A549 (cell line): ENCODE measurements around the gene DNM3. TPM values are rescaled to one million over a fixed set of nuclear protein-coding genes. Genes with fewer than 3 reads are reported as not detected.

ENCODE experiments used
- ATAC-seq, 2 experiments: fragments of 200-7000 bp in 1 of 2; fragments of >200 bp in 1 of 2; cut with Nextera tagmentation in 1 of 2; cut with Tn5 transposase in 1 of 2; 3 replicates each; pipeline versions ENCODE4 v1.8.0 to v1.9.1; 2018 to 2020; ENCODE audit warnings: mild to moderate bottlenecking in 1 of 2, moderate library complexity in 1 of 2
- CTCF ChIA-PET: fragments of 300-600 bp; sonication (Branson Sonifier 250); formaldehyde crosslinking; extraction: SDS; loops from one replicate; lab custom pipeline; 2021; ENCODE audit warnings: antibody characterized with exemption, inconsistent platforms; lab: Yijun Ruan, JAX
- POLR2A ChIA-PET: fragments of 350-600 bp; formaldehyde crosslinking; extraction: SDS; loops from one replicate; lab custom pipeline; 2021; ENCODE audit warnings: antibody characterized with exemption, inconsistent platforms; lab: Yijun Ruan, JAX
- DNase-seq, 2 experiments: peaks; one replicate each; pipeline versions ENCODE4 v3.0.0 to v3.0.0-alpha.2; 2011 to 2016; ENCODE audit warnings: low read depth in 1 of 2, low spot score in 1 of 2
- FAIRE-seq: peaks from 2 replicates; lab custom pipeline; 2011; peaks lifted over from hg19 to GRCh38; lab: Jason Lieb, UNC
- H3K27ac ChIP-seq, 2 experiments: fragments of >200 bp; sonication (Bioruptor Twin); formaldehyde crosslinking; 3 replicates each; pipeline ENCODE4 v1.5.1; 2016 to 2017
- H3K4me1 ChIP-seq: fragments of >200 bp; sonication (Bioruptor Twin); formaldehyde crosslinking; 3 replicates; pipeline ENCODE4 v1.6.1; 2016
- H3K4me2 ChIP-seq: fragments of >200 bp; sonication (Bioruptor Twin); formaldehyde crosslinking; 3 replicates; pipeline ENCODE4 v1.6.1; 2016
- H3K4me3 ChIP-seq: fragments of >200 bp; sonication (Bioruptor Twin); formaldehyde crosslinking; 3 replicates; pipeline ENCODE4 v1.5.1; 2016
- H3K9me3 ChIP-seq: fragments of >200 bp; sonication (Bioruptor Twin); formaldehyde crosslinking; 3 replicates; pipeline ENCODE4 v1.6.1; 2016
- BCL3 ChIP-seq: fragments of >200 bp; sonication (Bioruptor Twin); formaldehyde crosslinking; IDR thresholded peaks from 3 replicates; pipeline ENCODE4 v1.6.1; 2016
- CHD2 ChIP-seq: fragments of 150-350 bp; IDR thresholded peaks from 2 replicates; pipeline ENCODE4 v1.6.1; 2014; ENCODE audit warnings: low read length; ENCODE audit not compliant: partially characterized antibody
- CHD4 ChIP-seq: fragments of 200-600 bp; sonication (generic); IDR thresholded peaks from 2 replicates; pipeline ENCODE4 v1.6.1; 2016; ENCODE audit warnings: antibody characterized with exemption, mild to moderate bottlenecking, borderline replicate concordance
- CTCF ChIP-seq: fragments of >200 bp; sonication (Bioruptor Twin); formaldehyde crosslinking; IDR thresholded peaks from 3 replicates; pipeline ENCODE4 v1.5.1; 2016
- EHF ChIP-seq: fragments of 250-450 bp; sonication (Bioruptor Pico); IDR thresholded peaks from 2 replicates; pipeline ENCODE4 v1.5.0; 2020; ENCODE audit warnings: mild to moderate bottlenecking
- FOSB ChIP-seq: fragments of 250-450 bp; sonication (Bioruptor Pico); IDR thresholded peaks from 2 replicates; pipeline ENCODE4 v1.5.0; 2020; ENCODE audit warnings: mild to moderate bottlenecking, moderate library complexity
- FOSL2 ChIP-seq, 2 experiments: fragments of 450-650 bp in 1 of 2; fragments of >200 bp in 1 of 2; sonication (Bioruptor Twin) in 1 of 2; formaldehyde crosslinking; IDR thresholded peaks; 2 replicates each; pipeline versions ENCODE4 v1.5.0 to v1.6.1; 2016 to 2020; ENCODE audit warnings: mild to moderate bottlenecking in 1 of 2, moderate library complexity in 1 of 2
- FOXS1 ChIP-seq: fragments of 250-450 bp; sonication (Bioruptor Pico); IDR thresholded peaks from 2 replicates; pipeline ENCODE4 v1.5.0; 2020; ENCODE audit warnings: mild to moderate bottlenecking, moderate library complexity
- GATA3 ChIP-seq: IDR thresholded peaks from 2 replicates; pipeline ENCODE4 v1.6.1; 2012; ENCODE audit warnings: borderline replicate concordance
- HDAC2 ChIP-seq: fragments of 200-600 bp; sonication (generic); IDR thresholded peaks from 2 replicates; pipeline ENCODE4 v1.6.1; 2016
- HMGXB4 ChIP-seq: fragments of 250-450 bp; sonication (Bioruptor Pico); IDR thresholded peaks from 2 replicates; pipeline ENCODE4 v1.5.0; 2021; ENCODE audit warnings: mild to moderate bottlenecking, moderate library complexity, borderline replicate concordance
- HOXA7 ChIP-seq: fragments of 250-450 bp; sonication (Bioruptor Pico); IDR thresholded peaks from 2 replicates; pipeline ENCODE4 v1.5.0; 2020; ENCODE audit warnings: mild to moderate bottlenecking, moderate library complexity
- JUN ChIP-seq, 2 experiments: fragments of >200 bp; sonication (Bioruptor Twin); formaldehyde crosslinking; IDR thresholded peaks; 2 replicates in 1 of 2; 3 replicates in 1 of 2; pipeline ENCODE4 v1.6.1; 2016 to 2017
- NPAS2 ChIP-seq: fragments of 250-450 bp; sonication (Bioruptor Pico); IDR thresholded peaks from 2 replicates; pipeline ENCODE4 v1.8.0; 2022; ENCODE audit warnings: mild to moderate bottlenecking, moderate library complexity, borderline replicate concordance
- PHF8 ChIP-seq: fragments of 200-600 bp; sonication (generic); IDR thresholded peaks from 2 replicates; pipeline ENCODE4 v1.6.1; 2016; ENCODE audit warnings: low read depth, mild to moderate bottlenecking, antibody characterized with exemption, moderate library complexity, borderline replicate concordance
- RCOR1 ChIP-seq: fragments of 150-350 bp; IDR thresholded peaks from 2 replicates; pipeline ENCODE4 v1.6.1; 2014; ENCODE audit warnings: antibody characterized with exemption, low read length, low read depth
- TFCP2L1 ChIP-seq: fragments of 250-450 bp; sonication (Bioruptor Pico); IDR thresholded peaks from 2 replicates; pipeline ENCODE4 v1.5.0; 2021; ENCODE audit warnings: mild to moderate bottlenecking
- WGBS: methylation state at CpG from one replicate; pipeline ENCODE4 v1.1.6; 2017; ENCODE audit errors: missing lambda C conversion rate; 5-methylcytosine and 5-hydroxymethylcytosine counted together
- polyA plus RNA-seq, 4 experiments: library from polyadenylated mRNA; depleted of rRNA in 3 of 4; stranded (reverse); fragments of >200 nt; fragmentation: RNase III in 1 of 4; extraction: RNeasy Plus Mini Kit Qiagen cat#74134 plus additional on column Dnase treatment in 1 of 4; gene quantifications; 2 replicates in 3 of 4; 3 replicates in 1 of 4; pipeline ENCODE4 v1.2.3, GENCODE V29; 2011 to 2017

The DNM3 gene
- polyA plus RNA-seq, 2 of the 4 experiments (the other 2 are of a cell fraction): 0.57 to 1.5 TPM

- TF ChIP-seq CHD4: no peak
- peak; percentile 83 for TF ChIP-seq GATA3
- TF ChIP-seq JUN (IDR thresholded peaks at IDR 0.05): peak; percentile 83 to 86; a peak in 4 of 5 replicates
Observed at GRCh38 chr1:172322219-172323061, 481.1 kb downstream of the DNM3 start (continued).

- FAIRE-seq (no peak), DNase-seq (no peak), ATAC-seq (no peak)
- H3K4me2 ChIP-seq: peak overlapping the region; percentile 89
- no peaks in the 10 kb centered on the region for H3K9me3 ChIP-seq
- H3K4me3 ChIP-seq: no peak overlapping the region
- peaks cover 55% of the 10 kb centered on the region for H3K4me1 ChIP-seq
- peak overlapping the region; percentile 91 to 95 for H3K27ac ChIP-seq
- WGBS: 72% methylated on average over 1 of the region's 1 CpG
- ChIA-PET CTCF (interaction anchor here (1.1 to 2.5 kb wide), 6 partner anchors 15 to 523 kb away, joined by 3 to 13 read pairs (median 8); no protein-coding TSS in a partner anchor), POLR2A (interaction anchor here (0.5 to 4.0 kb wide), 4 partner anchors 20 to 178 kb away, joined by 7 to 120 read pairs (median 10); no protein-coding TSS in a partner anchor)
- no peak for TF ChIP-seq PHF8
- no peak for TF ChIP-seq NPAS2 (CRISPR knock-in tag)
- TF ChIP-seq TFCP2L1 (CRISPR knock-in tag): no peak
- TF ChIP-seq FOSB (CRISPR knock-in tag): no peak
Observed at GRCh38 chr1:172323686-172324085, 482.4 kb downstream of the DNM3 start.

GRCh38 chr1:172324086-172324485 is 482.8 kb downstream of the DNM3 start:
- DNase-seq: no peak
- no peak for ATAC-seq
- no peak for TF ChIP-seq CTCF
- TF ChIP-seq HDAC2: no peak
- no peak for TF ChIP-seq RCOR1
- no peak for TF ChIP-seq FOXS1
- no peak for TF ChIP-seq FOSB (CRISPR knock-in tag)
- no peak for TF ChIP-seq CHD4
- no peak for TF ChIP-seq EHF (CRISPR knock-in tag)
- TF ChIP-seq BCL3: no peak
- no peak for TF ChIP-seq HOXA7
- TF ChIP-seq, all 56 proteins: peak for 0
- Histone ChIP-seq H3K4me3 (no peak overlapping the region), H3K4me1 (peaks cover 55% of the 10 kb centered on the region), H3K4me2 (no peak overlapping the region), H3K9me3 (no peaks in the 10 kb centered on the region), H3K27ac (peak overlapping the region; percentile 91 to 95)
- no peak for FAIRE-seq
- 92% methylated on average over 5 of the region's 5 CpGs for WGBS
- CTCF ChIA-PET: interaction anchor here (1.4 to 2.5 kb wide), 4 partner anchors 15 to 322 kb away, joined by 4 to 11 read pairs (median 8); no protein-coding TSS in a partner anchor
- POLR2A ChIA-PET: interaction anchor here (0.5 to 4.0 kb wide), 3 partner anchors 19 to 179 kb away, joined by 7 to 120 read pairs (median 9); no protein-coding TSS in a partner anchor

- no peak for FAIRE-seq
- H3K4me2 ChIP-seq: no peak overlapping the region; the same call in 2 of the 3 replicates
Observed at GRCh38 chr1:172324761-172325160, 483.5 kb downstream of the DNM3 start.

More at GRCh38 chr1:172324761-172325160, 483.5 kb downstream of the DNM3 start:
- no peak overlapping the region for H3K4me3 ChIP-seq
- ChIA-PET CTCF (interaction anchor here (1.1 to 1.5 kb wide), 3 partner anchors 12 to 234 kb away, joined by 3 to 4 read pairs (median 4); no protein-coding TSS in a partner anchor), POLR2A (interaction anchor here (1.8 kb wide), 1 partner anchor 34 kb away, joined by 7 read pairs; no protein-coding TSS in a partner anchor)
- ATAC-seq: no peak
- peaks cover 55% of the 10 kb centered on the region for H3K4me1 ChIP-seq
- no peaks in the 10 kb centered on the region for H3K9me3 ChIP-seq
- TF ChIP-seq FOSL2 (IDR thresholded peaks at IDR 0.05) (no peak), FOSL2 (CRISPR knock-in tag; IDR thresholded peaks at IDR 0.05) (no peak), HMGXB4 (no peak), CHD2 (no peak), FOXS1 (no peak), JUN (IDR thresholded peaks at IDR 0.05) (no peak), RCOR1 (no peak)
- 100% methylated on average over 1 of the region's 1 CpG for whole genome bisulfite sequencing
- no peak for DNase-seq
- peak overlapping the region; percentile 74 to 95 for H3K27ac ChIP-seq
